CD14-positive monocyte (primary cell): ENCODE data around the gene MAPK1IP1L. TPM values are rescaled to one million over a fixed set of nuclear protein-coding genes. Genes with fewer than 3 reads are reported as not detected.

ENCODE experiments used
- DNase-seq, 3 donors: peaks; one replicate each; pipeline ENCODE4 v3.0.0-alpha.2; 2011 to 2022
- H2AFZ ChIP-seq: 2 replicates; pipeline ENCODE4 v1.6.0; 2012; ENCODE audit warnings: mild to moderate bottlenecking, low read depth, low read length, inconsistent platforms; ENCODE audit not compliant: insufficient read depth, poor library complexity, severe bottlenecking
- H3K27ac ChIP-seq, 2 donors: 1 replicate in 1 of 2; 2 replicates in 1 of 2; pipeline ENCODE4 v1.5.1; 2012 to 2013; ENCODE audit warnings: low read length in 2 of 2, control low read depth in 1 of 2, inconsistent platforms in 1 of 2, low read depth in 1 of 2, mild to moderate bottlenecking in 1 of 2
- H3K27me3 ChIP-seq, 2 donors: one replicate each; pipeline versions ENCODE4 v1.6.0 to v1.6.1; 2011 to 2013; ENCODE audit warnings: low read length in 2 of 2; ENCODE audit not compliant: control insufficient read depth in 2 of 2, insufficient read depth in 2 of 2
- H3K36me3 ChIP-seq, 2 donors: replicated peaks in 1 of 2; 1 replicate in 1 of 2; 2 replicates in 1 of 2; pipeline versions ENCODE4 v1.5.1 to v1.6.1; 2012 to 2013; ENCODE audit warnings: low read length in 2 of 2, control low read depth in 1 of 2, inconsistent platforms in 1 of 2, mild to moderate bottlenecking in 1 of 2; ENCODE audit not compliant: insufficient read depth in 2 of 2, control insufficient read depth in 1 of 2
- H3K4me1 ChIP-seq, 2 donors: 1 replicate in 1 of 2; 2 replicates in 1 of 2; pipeline versions ENCODE4 v1.5.1 to v1.6.1; 2012 to 2013; ENCODE audit warnings: low read length in 2 of 2, control low read depth in 1 of 2, inconsistent platforms in 1 of 2, mild to moderate bottlenecking in 1 of 2, moderate library complexity in 1 of 2; ENCODE audit not compliant: insufficient read depth in 2 of 2, control insufficient read depth in 1 of 2
- H3K4me2 ChIP-seq: replicated peaks from 2 replicates; pipeline ENCODE3; 2012; ENCODE audit warnings: low read length, moderate library complexity, mild to moderate bottlenecking; ENCODE audit not compliant: poor library complexity, severe bottlenecking; ENCODE audit errors: extremely low read depth
- H3K4me3 ChIP-seq, 3 experiments: fragments of 200-600 bp in 1 of 3; sonication (generic) in 1 of 3; replicated peaks in 1 of 3; 1 replicate in 2 of 3; 2 replicates in 1 of 3; pipeline ENCODE4 v1.5.1; 2011 to 2013; ENCODE audit warnings: low read length in 3 of 3, mild to moderate bottlenecking in 3 of 3, control low read depth in 2 of 3, low read depth in 2 of 3, inconsistent platforms in 1 of 3, moderate library complexity in 1 of 3
- H3K79me2 ChIP-seq: 2 replicates; pipeline ENCODE4 v1.6.0; 2012; ENCODE audit warnings: mild to moderate bottlenecking, control low read depth, inconsistent platforms, low read length, moderate library complexity; ENCODE audit not compliant: insufficient read depth
- H3K9ac ChIP-seq: 2 replicates; pipeline ENCODE4 v1.6.0; 2017; ENCODE audit warnings: low read length, mild to moderate bottlenecking; ENCODE audit not compliant: insufficient read depth, poor library complexity, severe bottlenecking
- H3K9me3 ChIP-seq, 2 donors: replicated peaks in 1 of 2; 1 replicate in 1 of 2; 2 replicates in 1 of 2; pipeline versions ENCODE4 v1.5.1 to v1.6.1; 2012 to 2013; ENCODE audit warnings: low read length in 2 of 2, control low read depth in 1 of 2; ENCODE audit not compliant: control insufficient read depth in 1 of 2, insufficient read depth in 1 of 2
- H4K20me1 ChIP-seq: 2 replicates; pipeline ENCODE4 v1.6.0; 2012; ENCODE audit warnings: mild to moderate bottlenecking, low read length, control low read depth, moderate library complexity; ENCODE audit not compliant: insufficient read depth
- H3K27ac Mint-ChIP-seq, 7 donors: one replicate each; pipeline ENCODE4 v1.8.0; 2020; ENCODE audit warnings: mild to moderate bottlenecking in 7 of 7, mixed read lengths in 7 of 7, moderate library complexity in 6 of 7, inconsistent platforms in 2 of 7
- H3K27me3 Mint-ChIP-seq, 3 donors: one replicate each; pipeline ENCODE4 v1.8.0; 2021 to 2022; ENCODE audit warnings: low read depth in 3 of 3, mild to moderate bottlenecking in 3 of 3, mixed read lengths in 3 of 3, moderate library complexity in 3 of 3, inconsistent platforms in 1 of 3
- H3K36me3 Mint-ChIP-seq, 2 donors: one replicate each; pipeline ENCODE4 v1.8.0; 2020; ENCODE audit warnings: mixed read lengths in 2 of 2, inconsistent platforms in 1 of 2, mild to moderate bottlenecking in 1 of 2
- H3K4me1 Mint-ChIP-seq: one replicate; pipeline ENCODE4 v1.8.0; 2020; ENCODE audit warnings: mild to moderate bottlenecking, mixed read lengths
- H3K4me3 Mint-ChIP-seq, 2 donors: one replicate each; pipeline ENCODE4 v1.8.0; 2020; ENCODE audit warnings: mild to moderate bottlenecking in 2 of 2, mixed read lengths in 2 of 2, moderate library complexity in 1 of 2
- H3K9me3 Mint-ChIP-seq, 7 donors: one replicate each; pipeline ENCODE4 v1.8.0; 2020 to 2022; ENCODE audit warnings: mixed read lengths in 7 of 7, mild to moderate bottlenecking in 6 of 7, moderate library complexity in 6 of 7, inconsistent platforms in 2 of 7
- WGBS: methylation state at CpG from one replicate; pipeline ENCODE4 v1.1.5; 2013; ENCODE audit warnings: missing lambda C conversion rate; ENCODE audit not compliant: insufficient coverage; 5-methylcytosine and 5-hydroxymethylcytosine counted together
- intact Hi-C, 2 donors: fragments of 100-400 bp; cut with micrococcal nuclease; formaldehyde crosslinking; loops; one replicate each; pipeline versions ENCODE4 v1.15.0 to v1.15.1; 2023
- polyA plus RNA-seq, 3 donors: library from polyadenylated mRNA; depleted of rRNA in 1 of 3; unstranded in 2 of 3; stranded (reverse) in 1 of 3; fragments of 300-500 nt in 2 of 3; fragments of >200 nt in 1 of 3; fragmentation: Illumina TruSeq in 2 of 3; gene quantifications; 1 replicate in 2 of 3; 2 replicates in 1 of 3; pipeline ENCODE4 v1.2.3, GENCODE V29; 2012 to 2021
- TF ChIP-seq, protein P1 (sequence below): fragments of 200-600 bp; IDR thresholded peaks from one replicate; pipeline ENCODE4 v1.8.0; 2022; ENCODE audit warnings: antibody characterized with exemption, mild to moderate bottlenecking

The MAPK1IP1L gene
- polyA plus RNA-seq, 3 donors, result 44.8 to 89.8 (median 67.8) TPM

- intact Hi-C loops, result loop anchor here in 1 of 2 donors (1.0 kb wide), 1 partner anchor 10 kb away; no protein-coding TSS in a partner anchor
- Histone ChIP-seq H3K4me2 (no peak overlapping the region), H3K36me3 (no peaks in the 10 kb centered on the region), H3K79me2 (no peaks in the 10 kb centered on the region), H3K27ac (peak overlapping the region; percentile 90 to 97), H3K4me3 (no peak overlapping the region), H2AFZ (peak overlapping the region; percentile 31), H4K20me1 (no peaks in the 10 kb centered on the region), H3K9me3 (peaks cover 6 to 19% of the 10 kb centered on the region in 2 donors), H3K9ac (peak overlapping the region; percentile 68), H3K4me1 (peaks cover 48 to 50% of the 10 kb centered on the region in 2 donors), H3K27me3 (no peaks in the 10 kb centered on the region)
- peak overlapping the region in 1 of 2 donors; percentile 27 for H3K4me3 Mint-ChIP-seq
- WGBS, result 26% methylated on average over 11 of the region's 19 CpGs
- TF ChIP-seq, protein P1, sequence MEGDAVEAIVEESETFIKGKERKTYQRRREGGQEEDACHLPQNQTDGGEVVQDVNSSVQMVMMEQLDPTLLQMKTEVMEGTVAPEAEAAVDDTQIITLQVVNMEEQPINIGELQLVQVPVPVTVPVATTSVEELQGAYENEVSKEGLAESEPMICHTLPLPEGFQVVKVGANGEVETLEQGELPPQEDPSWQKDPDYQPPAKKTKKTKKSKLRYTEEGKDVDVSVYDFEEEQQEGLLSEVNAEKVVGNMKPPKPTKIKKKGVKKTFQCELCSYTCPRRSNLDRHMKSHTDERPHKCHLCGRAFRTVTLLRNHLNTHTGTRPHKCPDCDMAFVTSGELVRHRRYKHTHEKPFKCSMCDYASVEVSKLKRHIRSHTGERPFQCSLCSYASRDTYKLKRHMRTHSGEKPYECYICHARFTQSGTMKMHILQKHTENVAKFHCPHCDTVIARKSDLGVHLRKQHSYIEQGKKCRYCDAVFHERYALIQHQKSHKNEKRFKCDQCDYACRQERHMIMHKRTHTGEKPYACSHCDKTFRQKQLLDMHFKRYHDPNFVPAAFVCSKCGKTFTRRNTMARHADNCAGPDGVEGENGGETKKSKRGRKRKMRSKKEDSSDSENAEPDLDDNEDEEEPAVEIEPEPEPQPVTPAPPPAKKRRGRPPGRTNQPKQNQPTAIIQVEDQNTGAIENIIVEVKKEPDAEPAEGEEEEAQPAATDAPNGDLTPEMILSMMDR, result no peak
- peaks cover 0 to 6% (median 1%) of the 10 kb centered on the region in 3 donors for H3K27me3 Mint-ChIP-seq
- peaks cover 35% of the 10 kb centered on the region for H3K4me1 Mint-ChIP-seq
- H3K27ac Mint-ChIP-seq, result peak overlapping the region; percentile 98 to 100 (median 99)
- H3K9me3 Mint-ChIP-seq, result peaks cover 5 to 31% (median 14%) of the 10 kb centered on the region in 7 donors
- DNase-seq, result peak; percentile 97 to 98 (median 98)
- H3K36me3 Mint-ChIP-seq, result peaks cover 13 to 18% of the 10 kb centered on the region in 2 donors
Measured at GRCh38 chr14:55107766-55108554, 56.5 kb downstream of the MAPK1IP1L start.

- Histone ChIP-seq H3K27ac (no peak overlapping the region), H3K9ac (no peak overlapping the region), H3K4me2 (no peak overlapping the region), H3K4me1 (peaks cover 30 to 31% of the 10 kb centered on the region in 2 donors), H3K36me3 (no peaks in the 10 kb centered on the region), H2AFZ (no peak overlapping the region), H3K79me2 (no peaks in the 10 kb centered on the region), H4K20me1 (no peaks in the 10 kb centered on the region), H3K9me3 (peaks cover 0 to 11% of the 10 kb centered on the region in 2 donors), H3K4me3 (no peak overlapping the region), H3K27me3 (no peaks in the 10 kb centered on the region)
- Mint-ChIP-seq H3K36me3 (peaks cover 11 to 13% of the 10 kb centered on the region in 2 donors), H3K4me1 (peaks cover 20% of the 10 kb centered on the region), H3K4me3 (no peak overlapping the region), H3K27ac (peak overlapping the region in 1 of 7 donors; percentile 37), H3K27me3 (peaks cover 0 to 7% (median 1%) of the 10 kb centered on the region in 3 donors), H3K9me3 (peaks cover 3 to 21% (median 6%) of the 10 kb centered on the region in 7 donors)
- TF ChIP-seq, protein P1, result no peak
- 100% methylated on average over 1 of the region's 1 CpG for WGBS
- no peak for DNase-seq
- intact Hi-C loops, result no loop called here
Measured at GRCh38 chr14:55109836-55110235, 58.4 kb downstream of the MAPK1IP1L start.
